NK-92 treated with Interleukin-12 subunit alpha and Interleukin-12 subunit beta, amount 100 ng/mL, for 24 hours (cell line): ENCODE data around the gene PTPRN.
"Not testable (repeated sequence)": the region's sequence is repeated elsewhere in the genome, so short reads cannot be mapped to it uniquely, and the experiment has no call there.

Experiments
- DNase-seq: peaks from one replicate; lab custom pipeline; 2025; lab: John Stamatoyannopoulos, UW

Gene PTPRN

GRCh38 chr2:219309278-219309677 is at the start of gene PTPRN:
TSS of gene PTPRN (minus strand) at chr2:219309401. CDS start at chr2:219309332, 69 bp downstream.
- no peak for DNase-seq

GRCh38 chr2:219358170-219359075 is 49.2 kb upstream of the PTPRN start:
- no peak for DNase-seq

- DNase-seq: no peak
These were observed 47.6 kb upstream of the PTPRN start for GRCh38 chr2:219356834-219357233.

- DNase-seq: no peak
These were observed 45.4 kb upstream of the PTPRN start for GRCh38 chr2:219354582-219354981.

- no peak for DNase-seq
These were observed 43.9 kb upstream of the PTPRN start for GRCh38 chr2:219353129-219353528.

- DNase-seq: no peak
These were observed 43.3 kb upstream of the PTPRN start for GRCh38 chr2:219352448-219353023.

GRCh38 chr2:219350710-219351221 is 41.6 kb upstream of the PTPRN start:
- DNase-seq: no peak

- DNase-seq: no peak
These were observed 41.0 kb upstream of the PTPRN start for GRCh38 chr2:219350215-219350614.

GRCh38 chr2:219344751-219345430 is 35.7 kb upstream of the PTPRN start:
- no peak for DNase-seq

- DNase-seq: no peak
These were observed 26.2 kb upstream of the PTPRN start for GRCh38 chr2:219335373-219335786.

- no peak for DNase-seq
These were observed 24.9 kb upstream of the PTPRN start for GRCh38 chr2:219334076-219334475.

- DNase-seq: no peak
These were observed 23.3 kb upstream of the PTPRN start, which contains the start of gene RESP18 for GRCh38 chr2:219332542-219332941. TSS of gene RESP18 (minus strand) at chr2:219332744.

- DNase-seq: no peak
These were observed 22.5 kb upstream of the PTPRN start for GRCh38 chr2:219331560-219332213.

GRCh38 chr2:219327719-219328118 is 18.5 kb upstream of the PTPRN start:
- no peak for DNase-seq

- no peak for DNase-seq
These were observed 16.6 kb upstream of the PTPRN start for GRCh38 chr2:219325657-219326315.

GRCh38 chr2:219325136-219325535 is 15.9 kb upstream of the PTPRN start:
- DNase-seq: no peak

GRCh38 chr2:219323434-219323833 is 14.2 kb upstream of the PTPRN start:
- DNase-seq: no peak

GRCh38 chr2:219314804-219315468 is 5.7 kb upstream of the PTPRN start:
- no peak for DNase-seq

- not testable (repeated sequence) for DNase-seq
These were observed 3.6 kb upstream of the PTPRN start for GRCh38 chr2:219312683-219313263.
